CD4-positive, alpha-beta T cell (primary cell): ENCODE measurements around the gene RPL12. TPM values are rescaled to one million over a fixed set of nuclear protein-coding genes. Genes with fewer than 3 reads are reported as not detected.

Experiments used
- ATAC-seq: fragments of 200-7000 bp; cut with Tn5 transposase; one replicate; pipeline ENCODE4 v1.10.0; 2022; ENCODE audit warnings: mild to moderate bottlenecking; ENCODE audit not compliant: poor library complexity
- CTCF ChIA-PET: fragments of 350-600 bp; sonication (Branson Sonifier 250); formaldehyde crosslinking; loops from one replicate; lab custom pipeline; 2021; ENCODE audit warnings: antibody characterized with exemption, inconsistent platforms; lab: Charles Lee
- POLR2A ChIA-PET: fragments of 350-600 bp; sonication (Branson Sonifier 250); formaldehyde crosslinking; loops from one replicate; lab custom pipeline; 2021; ENCODE audit warnings: antibody characterized with exemption, inconsistent platforms; lab: Charles Lee
- DNase-seq, 14 experiments: peaks; one replicate each; pipeline ENCODE4 v3.0.0-alpha.2; 2013 to 2020; ENCODE audit warnings: mixed read lengths in 2 of 14
- H3K27ac ChIP-seq, 2 donors: one replicate each; pipeline versions ENCODE4 v1.5.1 to v1.7.0; 2013; ENCODE audit warnings: low read length in 2 of 2, low read depth in 1 of 2, mild to moderate bottlenecking in 1 of 2
- H3K27me3 ChIP-seq, 2 experiments: 1 replicate in 1 of 2; 2 replicates in 1 of 2; pipeline versions ENCODE4 v1.6.1 to v1.7.0; 2013; ENCODE audit warnings: low read length in 2 of 2, control low read depth in 1 of 2, mild to moderate bottlenecking in 1 of 2, moderate library complexity in 1 of 2; ENCODE audit not compliant: insufficient read depth in 2 of 2, control insufficient read depth in 1 of 2
- H3K36me3 ChIP-seq: one replicate; pipeline ENCODE4 v1.6.1; 2013; ENCODE audit warnings: low read length, control low read depth; ENCODE audit not compliant: insufficient read depth
- H3K4me1 ChIP-seq: one replicate; pipeline ENCODE4 v1.6.1; 2013; ENCODE audit warnings: low read length, control low read depth; ENCODE audit not compliant: insufficient read depth
- H3K4me3 ChIP-seq: one replicate; pipeline ENCODE4 v1.5.1; 2013; ENCODE audit warnings: mild to moderate bottlenecking, low read length, moderate library complexity
- H3K9me3 ChIP-seq, 2 experiments: 1 replicate in 1 of 2; 2 replicates in 1 of 2; pipeline versions ENCODE4 v1.6.1 to v1.7.0; 2013; ENCODE audit warnings: low read length in 2 of 2, mild to moderate bottlenecking in 2 of 2, control low read depth in 1 of 2, moderate library complexity in 1 of 2; ENCODE audit not compliant: control insufficient read depth in 1 of 2, insufficient read depth in 1 of 2
- H3K27ac Mint-ChIP-seq: one replicate; pipeline ENCODE4 v1.8.0; 2020; ENCODE audit warnings: mixed read lengths
- H3K27me3 Mint-ChIP-seq: one replicate; pipeline ENCODE4 v1.8.0; 2021; ENCODE audit warnings: mixed read lengths
- H3K36me3 Mint-ChIP-seq: one replicate; pipeline ENCODE4 v1.8.0; 2021; ENCODE audit warnings: low read depth, mixed read lengths
- H3K4me1 Mint-ChIP-seq: one replicate; pipeline ENCODE4 v1.8.0; 2021; ENCODE audit warnings: low read depth, mixed read lengths
- H3K4me3 Mint-ChIP-seq: one replicate; pipeline ENCODE4 v1.8.0; 2020; ENCODE audit warnings: mild to moderate bottlenecking, mixed read lengths
- H3K9me3 Mint-ChIP-seq: one replicate; pipeline ENCODE4 v1.8.0; 2020; ENCODE audit warnings: mixed read lengths
- intact Hi-C, 2 experiments: fragments of 100-400 bp; cut with DNase I in 1 of 2; cut with micrococcal nuclease in 1 of 2; formaldehyde crosslinking; loops; one replicate each; pipeline versions ENCODE4 v1.15.1 to v1.9.0; 2023 to 2025; cut with DNase I, micrococcal nuclease
- total RNA-seq, 174 experiments: library from RNA in 2 of 174; stranded (reverse) in 2 of 174; gene quantifications; one replicate each; pipeline ENCODE4 v1.2.3 and lab custom pipeline; 2021 to 2026
- TF ChIP-seq, protein P1 (sequence below): fragments of 200-600 bp; IDR thresholded peaks from one replicate; pipeline ENCODE4 v1.8.0; 2022; ENCODE audit warnings: antibody characterized with exemption, mild to moderate bottlenecking

The RPL12 gene
- total RNA-seq, 2 experiments from 2014 or later = 1,884 to 1,993 TPM

GRCh38 chr9:127417131-127418036 is 33.8 kb downstream of the RPL12 start:
- ATAC-seq (no peak), DNase-seq (peak in 1 of 14 experiments; percentile 13)
- POLR2A ChIA-PET = interaction anchor here (1.6 kb wide), 1 partner anchor 33 kb away, joined by 3 read pairs; no protein-coding TSS in a partner anchor
- Histone ChIP-seq H3K4me1 (peaks cover 10% of the 10 kb centered on the region), H3K36me3 (no peaks in the 10 kb centered on the region), H3K27ac (no peak overlapping the region), H3K9me3 (no peaks in the 10 kb centered on the region), H3K27me3 (peaks cover 5 to 21% of the 10 kb centered on the region in 2 experiments), H3K4me3 (no peak overlapping the region)
- CTCF ChIA-PET = interaction anchor here (0.7 to 1.0 kb wide), 2 partner anchors 18 to 20 kb away, joined by 3 read pairs; partner anchors contain the start of gene SLC2A8
- H3K27me3 Mint-ChIP-seq = peaks cover 36% of the 10 kb centered on the region
- H3K27ac Mint-ChIP-seq = no peak overlapping the region
- no peaks in the 10 kb centered on the region for H3K36me3 Mint-ChIP-seq
- H3K9me3 Mint-ChIP-seq = no peaks in the 10 kb centered on the region
- intact Hi-C loops = no loop called here
- no peaks in the 10 kb centered on the region for H3K4me1 Mint-ChIP-seq
- no peak overlapping the region for H3K4me3 Mint-ChIP-seq
- TF ChIP-seq, protein P1, sequence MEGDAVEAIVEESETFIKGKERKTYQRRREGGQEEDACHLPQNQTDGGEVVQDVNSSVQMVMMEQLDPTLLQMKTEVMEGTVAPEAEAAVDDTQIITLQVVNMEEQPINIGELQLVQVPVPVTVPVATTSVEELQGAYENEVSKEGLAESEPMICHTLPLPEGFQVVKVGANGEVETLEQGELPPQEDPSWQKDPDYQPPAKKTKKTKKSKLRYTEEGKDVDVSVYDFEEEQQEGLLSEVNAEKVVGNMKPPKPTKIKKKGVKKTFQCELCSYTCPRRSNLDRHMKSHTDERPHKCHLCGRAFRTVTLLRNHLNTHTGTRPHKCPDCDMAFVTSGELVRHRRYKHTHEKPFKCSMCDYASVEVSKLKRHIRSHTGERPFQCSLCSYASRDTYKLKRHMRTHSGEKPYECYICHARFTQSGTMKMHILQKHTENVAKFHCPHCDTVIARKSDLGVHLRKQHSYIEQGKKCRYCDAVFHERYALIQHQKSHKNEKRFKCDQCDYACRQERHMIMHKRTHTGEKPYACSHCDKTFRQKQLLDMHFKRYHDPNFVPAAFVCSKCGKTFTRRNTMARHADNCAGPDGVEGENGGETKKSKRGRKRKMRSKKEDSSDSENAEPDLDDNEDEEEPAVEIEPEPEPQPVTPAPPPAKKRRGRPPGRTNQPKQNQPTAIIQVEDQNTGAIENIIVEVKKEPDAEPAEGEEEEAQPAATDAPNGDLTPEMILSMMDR = no peak

GRCh38 chr9:127415657-127416056 is 35.5 kb downstream of the RPL12 start:
- Histone ChIP-seq H3K4me1 (peaks cover 10% of the 10 kb centered on the region), H3K9me3 (no peaks in the 10 kb centered on the region), H3K36me3 (no peaks in the 10 kb centered on the region), H3K4me3 (no peak overlapping the region), H3K27ac (no peak overlapping the region), H3K27me3 (peaks cover 5 to 35% of the 10 kb centered on the region in 2 experiments)
- TF ChIP-seq, protein P1 = no peak
- peaks cover 52% of the 10 kb centered on the region for H3K27me3 Mint-ChIP-seq
- POLR2A ChIA-PET = no interaction called here
- no peak overlapping the region for H3K27ac Mint-ChIP-seq
- no peaks in the 10 kb centered on the region for H3K4me1 Mint-ChIP-seq
- DNase-seq = peak in 1 of 14 experiments; percentile 1
- no peaks in the 10 kb centered on the region for H3K36me3 Mint-ChIP-seq
- H3K4me3 Mint-ChIP-seq = no peak overlapping the region
- CTCF ChIA-PET = interaction anchor here (0.6 kb wide), 1 partner anchor 22 kb away, joined by 3 read pairs; no protein-coding TSS in a partner anchor
- H3K9me3 Mint-ChIP-seq = no peaks in the 10 kb centered on the region
- intact Hi-C loops = no loop called here
- ATAC-seq = no peak

GRCh38 chr9:127415141-127415540 is 36.1 kb downstream of the RPL12 start:
- Histone ChIP-seq H3K27me3 (peaks cover 5 to 38% of the 10 kb centered on the region in 2 experiments), H3K36me3 (no peaks in the 10 kb centered on the region), H3K4me1 (peaks cover 10% of the 10 kb centered on the region), H3K9me3 (no peaks in the 10 kb centered on the region), H3K4me3 (no peak overlapping the region), H3K27ac (no peak overlapping the region)
- intact Hi-C loops = no loop called here
- no peaks in the 10 kb centered on the region for H3K4me1 Mint-ChIP-seq
- DNase-seq (peak in 1 of 14 experiments; percentile 1), ATAC-seq (no peak)
- ChIA-PET POLR2A (no interaction called here), CTCF (interaction anchor here (0.6 kb wide), 1 partner anchor 21 kb away, joined by 3 read pairs; no protein-coding TSS in a partner anchor)
- H3K9me3 Mint-ChIP-seq = no peaks in the 10 kb centered on the region
- H3K4me3 Mint-ChIP-seq = no peak overlapping the region
- H3K36me3 Mint-ChIP-seq = no peaks in the 10 kb centered on the region
- H3K27me3 Mint-ChIP-seq = peaks cover 53% of the 10 kb centered on the region
- TF ChIP-seq, protein P1 = no peak
- H3K27ac Mint-ChIP-seq = no peak overlapping the region
